ENCODE results near the gene LRRC8D. TPM values are rescaled to one million over a fixed set of nuclear protein-coding genes. Genes with fewer than 3 reads are reported as not detected.

LRRC8D gene
- total and polyA plus RNA-seq, 2 experiments from 2014 or later, result 30.1 to 30.7 TPM

GRCh38 chr1:89939693-89940438, 119.0 kb downstream of the LRRC8D start:
- Histone ChIP-seq H3K4me1 (ENCODE audit: insufficient read depth) (peaks cover 32% of the 10 kb centered on the region), H3K9ac (no peak overlapping the region), H4K20me1 (ENCODE audit: insufficient read depth) (no peaks in the 10 kb centered on the region), H3K27ac (no peak overlapping the region), H3K4me2 (ENCODE audit: unreplicated experiment) (no peak overlapping the region), H3K36me3 (ENCODE audit: low read depth) (no peaks in the 10 kb centered on the region), H3K79me2 (ENCODE audit: insufficient read depth) (no peaks in the 10 kb centered on the region), H2AFZ (no peak overlapping the region), H3F3A (ENCODE audit: insufficient read depth) (peaks cover 28% of the 10 kb centered on the region), H3K4me3 (no peak overlapping the region), H3K27me3 (replicated peaks; ENCODE audit: insufficient read depth) (no peaks in the 10 kb centered on the region), H3K9me3 (ENCODE audit: low read depth) (no peaks in the 10 kb centered on the region), H3K9me2 (ENCODE audit: insufficient read depth) (no peaks in the 10 kb centered on the region)
- TF ChIP-seq EZH2 (IDR thresholded peaks at IDR 0.05; ENCODE audit: insufficient read depth, poor library complexity, severe bottlenecking) (no peak), EZH2phosphoT487 (IDR thresholded peaks at IDR 0.05; ENCODE audit: insufficient read depth, low read depth) (no peak)
- 96 to 98% methylated on average over 9 of the region's 9 CpGs for WGBS, 2 experiments (ENCODE audit: low coverage in 1 of 2, low lambda C conversion rate in 2 of 2, missing lambda C conversion rate in 2 of 2)
- in situ Hi-C loops (cut with MboI), result no loop called here
- no peak for DNase-seq

- no peak for DNase-seq
- Histone ChIP-seq H3K9me3 (ENCODE audit: low read depth) (no peaks in the 10 kb centered on the region), H4K20me1 (ENCODE audit: insufficient read depth) (no peaks in the 10 kb centered on the region), H3K27me3 (replicated peaks; ENCODE audit: insufficient read depth) (no peaks in the 10 kb centered on the region), H3K4me1 (ENCODE audit: insufficient read depth) (peaks cover 32% of the 10 kb centered on the region), H3K4me3 (no peak overlapping the region), H2AFZ (no peak overlapping the region), H3K4me2 (ENCODE audit: unreplicated experiment) (no peak overlapping the region), H3K9me2 (ENCODE audit: insufficient read depth) (no peaks in the 10 kb centered on the region), H3K27ac (no peak overlapping the region), H3K79me2 (ENCODE audit: insufficient read depth) (no peaks in the 10 kb centered on the region), H3K9ac (no peak overlapping the region), H3F3A (ENCODE audit: insufficient read depth) (peaks cover 29% of the 10 kb centered on the region), H3K36me3 (ENCODE audit: low read depth) (no peaks in the 10 kb centered on the region)
- TF ChIP-seq EZH2phosphoT487 (IDR thresholded peaks at IDR 0.05; ENCODE audit: insufficient read depth, low read depth) (no peak), EZH2 (IDR thresholded peaks at IDR 0.05; ENCODE audit: insufficient read depth, poor library complexity, severe bottlenecking) (no peak)
- 98 to 100% methylated on average over 6 of the region's 6 CpGs for WGBS, 2 experiments (ENCODE audit: low coverage in 1 of 2, low lambda C conversion rate in 2 of 2, missing lambda C conversion rate in 2 of 2)
- in situ Hi-C loops (cut with MboI), result no loop called here
These were observed 120.4 kb downstream of the LRRC8D start for GRCh38 chr1:89941110-89941766.

GRCh38 chr1:89942014-89942413, 121.2 kb downstream of the LRRC8D start:
- H3K4me2 ChIP-seq (ENCODE audit: unreplicated experiment), result no peak overlapping the region
- DNase-seq, result no peak
- H3K9ac ChIP-seq, result no peak overlapping the region
- H3K9me2 ChIP-seq (ENCODE audit: insufficient read depth), result no peaks in the 10 kb centered on the region
- H3K36me3 ChIP-seq (ENCODE audit: low read depth), result no peaks in the 10 kb centered on the region
- peaks cover 34% of the 10 kb centered on the region for H3F3A ChIP-seq (ENCODE audit: insufficient read depth)
- H3K9me3 ChIP-seq (ENCODE audit: low read depth), result no peaks in the 10 kb centered on the region
- H3K4me3 ChIP-seq, result no peak overlapping the region
- no peaks in the 10 kb centered on the region for H4K20me1 ChIP-seq (ENCODE audit: insufficient read depth)
- H3K27ac ChIP-seq, result no peak overlapping the region
- TF ChIP-seq EZH2 (IDR thresholded peaks at IDR 0.05; ENCODE audit: insufficient read depth, poor library complexity, severe bottlenecking) (no peak), EZH2phosphoT487 (IDR thresholded peaks at IDR 0.05; ENCODE audit: insufficient read depth, low read depth) (no peak)
- H3K79me2 ChIP-seq (ENCODE audit: insufficient read depth), result no peaks in the 10 kb centered on the region
- no peaks in the 10 kb centered on the region for H3K27me3 ChIP-seq (replicated peaks; ENCODE audit: insufficient read depth)
- WGBS, 2 experiments (ENCODE audit: low coverage in 1 of 2, low lambda C conversion rate in 2 of 2, missing lambda C conversion rate in 2 of 2), result 93 to 100% methylated on average over 2 of the region's 2 CpGs
- in situ Hi-C loops (cut with MboI), result no loop called here
- H2AFZ ChIP-seq, result no peak overlapping the region
- peaks cover 32% of the 10 kb centered on the region for H3K4me1 ChIP-seq (ENCODE audit: insufficient read depth)

- Histone ChIP-seq H3K9ac (peak overlapping the region; percentile 43), H3K9me2 (ENCODE audit: insufficient read depth) (no peaks in the 10 kb centered on the region), H3K27ac (peak overlapping the region; percentile 65), H3K27me3 (replicated peaks; ENCODE audit: insufficient read depth) (no peaks in the 10 kb centered on the region), H3K9me3 (ENCODE audit: low read depth) (no peaks in the 10 kb centered on the region), H3K4me2 (ENCODE audit: unreplicated experiment) (peak overlapping the region; percentile 24), H3K79me2 (ENCODE audit: insufficient read depth) (no peaks in the 10 kb centered on the region), H3K36me3 (ENCODE audit: low read depth) (no peaks in the 10 kb centered on the region), H3K4me1 (ENCODE audit: insufficient read depth) (peaks cover 25% of the 10 kb centered on the region), H3K4me3 (no peak overlapping the region), H3F3A (ENCODE audit: insufficient read depth) (peaks cover 29% of the 10 kb centered on the region), H2AFZ (peak overlapping the region; percentile 40; the same call in 1 of the 2 replicates), H4K20me1 (ENCODE audit: insufficient read depth) (no peaks in the 10 kb centered on the region)
- TF ChIP-seq EZH2phosphoT487 (IDR thresholded peaks at IDR 0.05; ENCODE audit: insufficient read depth, low read depth) (0 out of 2 replicates have a peak, but pooled peaks have one; percentile 73), EZH2 (IDR thresholded peaks at IDR 0.05; ENCODE audit: insufficient read depth, poor library complexity, severe bottlenecking) (no peak)
- in situ Hi-C loops (cut with MboI), result no loop called here
- 55 to 58% methylated on average over 8 of the region's 8 CpGs for WGBS, 2 experiments (ENCODE audit: low coverage in 1 of 2, low lambda C conversion rate in 2 of 2, missing lambda C conversion rate in 2 of 2)
- DNase-seq, result peak; percentile 78
These were observed 122.2 kb downstream of the LRRC8D start for GRCh38 chr1:89942825-89943658.

Data from GM23248 (cell line).